Keratinocyte (primary cell): Measurements from ENCODE around the gene TMEM200B. TPM values are rescaled to one million over a fixed set of nuclear protein-coding genes. Genes with fewer than 3 reads are reported as not detected.

ENCODE experiments used
- DNase-seq: peaks from one replicate; pipeline ENCODE4 v3.0.0-alpha.2; 2011; ENCODE audit warnings: low read depth, missing footprints, low spot score
- FAIRE-seq: peaks from 2 replicates; lab custom pipeline; 2011; peaks lifted over from hg19 to GRCh38; lab: Jason Lieb, UNC
- H2AFZ ChIP-seq: 2 replicates; pipeline ENCODE4 v1.6.0; 2012; ENCODE audit warnings: low read length, control low read depth, inconsistent platforms; ENCODE audit not compliant: control insufficient read depth
- H3K27ac ChIP-seq: 2 replicates; pipeline ENCODE4 v1.5.1; 2011; ENCODE audit warnings: low read length; ENCODE audit not compliant: control insufficient read depth, insufficient read depth
- H3K27me3 ChIP-seq: 3 replicates; pipeline ENCODE4 v1.6.0; 2011; ENCODE audit warnings: low read length; ENCODE audit not compliant: control insufficient read depth, insufficient read depth; ENCODE audit errors: extremely low read depth
- H3K36me3 ChIP-seq, 2 experiments: 2 replicates in 1 of 2; 3 replicates in 1 of 2; pipeline ENCODE4 v1.5.1; 2011; ENCODE audit warnings: low read length in 2 of 2, mild to moderate bottlenecking in 1 of 2; ENCODE audit not compliant: control insufficient read depth in 2 of 2, insufficient read depth in 2 of 2; ENCODE audit errors: extremely low read depth in 1 of 2
- H3K4me1 ChIP-seq: 3 replicates; pipeline ENCODE4 v1.5.1; 2011; ENCODE audit warnings: low read length; ENCODE audit not compliant: control insufficient read depth, insufficient read depth; ENCODE audit errors: extremely low read depth
- H3K4me2 ChIP-seq: 3 replicates; pipeline ENCODE4 v1.6.0; 2011; ENCODE audit warnings: low read depth, low read length; ENCODE audit not compliant: control insufficient read depth, insufficient read depth; ENCODE audit errors: extremely low read depth
- H3K4me3 ChIP-seq, 3 experiments: fragments of 200-600 bp in 1 of 3; sonication (generic) in 1 of 3; 2 replicates in 2 of 3; 3 replicates in 1 of 3; pipeline ENCODE4 v1.5.1; 2011 to 2016; ENCODE audit warnings: low read length in 3 of 3, mild to moderate bottlenecking in 3 of 3, control low read depth in 2 of 3, inconsistent platforms in 1 of 3, low read depth in 1 of 3, mixed read lengths in 1 of 3, mixed run types in 1 of 3, moderate library complexity in 1 of 3; ENCODE audit not compliant: control insufficient read depth in 2 of 3, insufficient read depth in 2 of 3; ENCODE audit errors: extremely low read depth in 1 of 3
- H3K79me2 ChIP-seq: 2 replicates; pipeline ENCODE4 v1.6.0; 2012; ENCODE audit warnings: low read length; ENCODE audit not compliant: control insufficient read depth, insufficient read depth
- H3K9ac ChIP-seq: 3 replicates; pipeline ENCODE4 v1.6.0; 2011; ENCODE audit warnings: low read length; ENCODE audit not compliant: control insufficient read depth, insufficient read depth; ENCODE audit errors: extremely low read depth
- H3K9me1 ChIP-seq: 3 replicates; pipeline ENCODE4 v1.6.0; 2011; ENCODE audit warnings: low read length; ENCODE audit not compliant: control insufficient read depth, insufficient read depth; ENCODE audit errors: extremely low read depth
- H3K9me3 ChIP-seq: 2 replicates; pipeline ENCODE4 v1.5.1; 2012; ENCODE audit warnings: low read depth, low read length; ENCODE audit not compliant: control insufficient read depth
- H4K20me1 ChIP-seq: 3 replicates; pipeline ENCODE4 v1.6.0; 2011; ENCODE audit warnings: low read length; ENCODE audit not compliant: control insufficient read depth, insufficient read depth; ENCODE audit errors: extremely low read depth
- CTCF ChIP-seq, 3 experiments: IDR thresholded peaks in 1 of 3; conservative IDR thresholded peaks in 1 of 3; optimal IDR thresholded peaks in 1 of 3; 2 replicates in 2 of 3; 3 replicates in 1 of 3; pipeline versions ENCODE3 to v1.5.1; 2011; ENCODE audit warnings: low read length in 3 of 3, mild to moderate bottlenecking in 3 of 3, moderate library complexity in 2 of 3, control low read depth in 1 of 3, inconsistent platforms in 1 of 3; ENCODE audit not compliant: insufficient read depth in 2 of 3; ENCODE audit errors: extremely low read depth in 1 of 3
- EZH2 ChIP-seq: IDR thresholded peaks from one replicate; pipeline ENCODE4 v1.6.1; 2012; ENCODE audit warnings: inconsistent platforms, mild to moderate bottlenecking, low read length, moderate library complexity
- dilution Hi-C: fragments of 300-500 bp; cut with MboI; formaldehyde crosslinking; loops from one replicate; pipeline ENCODE4 v1.7.0; 2020; ENCODE audit warnings: low sequenced_read_pairs; ENCODE audit not compliant: extremely low pct_ligation_motif_present
- polyA plus RNA-seq, 5 experiments: library from polyadenylated mRNA; depleted of rRNA in 3 of 5; stranded (reverse) in 3 of 5; stranded (forward) in 1 of 5; unstranded in 1 of 5; fragments of >200 nt; gene quantifications; 1 replicate in 1 of 5; 2 replicates in 3 of 5; 3 replicates in 1 of 5; pipeline versions ENCODE4 v1.2.1 to v1.2.3, GENCODE V29; 2011 to 2012; ENCODE audit warnings: missing spikeins in 2 of 5, low read depth in 1 of 5, low replicate concordance in 1 of 5

TMEM200B gene
- polyA plus RNA-seq, 1 donor (not counting 4 experiments of a cell fraction or from before 2014, with no cell fraction given), result 0.59 TPM

DNA sequence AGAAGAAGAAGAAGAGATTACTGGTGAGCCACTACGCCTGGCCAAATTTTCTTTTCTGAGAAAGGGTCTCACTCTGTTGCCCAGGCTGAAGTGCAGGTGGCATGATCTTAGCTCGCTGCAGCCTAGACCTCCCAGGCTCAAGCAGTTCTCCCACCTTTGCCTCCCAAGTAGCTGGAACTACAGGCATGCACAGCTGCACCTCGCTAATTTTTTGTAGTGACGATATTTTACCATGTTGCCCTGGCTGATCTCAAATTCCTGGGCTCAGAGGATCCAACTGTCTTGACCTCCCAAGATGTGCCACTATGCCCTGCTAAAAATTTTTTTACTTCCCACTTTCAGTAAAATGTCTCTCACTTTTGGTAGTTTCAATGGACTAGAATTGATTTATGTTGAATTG is 24.4 kb downstream of the TMEM200B start:
- Histone ChIP-seq H3K9ac (no peak overlapping the region), H3K36me3 (peaks cover 0 to 4% of the 10 kb centered on the region in 2 experiments), H3K9me1 (no peaks in the 10 kb centered on the region), H3K27me3 (no peaks in the 10 kb centered on the region), H2AFZ (no peak overlapping the region), H3K4me1 (no peaks in the 10 kb centered on the region), H3K9me3 (no peaks in the 10 kb centered on the region), H3K4me2 (no peak overlapping the region), H3K79me2 (no peaks in the 10 kb centered on the region), H3K27ac (no peak overlapping the region), H4K20me1 (no peaks in the 10 kb centered on the region), H3K4me3 (no peak overlapping the region)
- dilution Hi-C loops, result no loop called here
- no peak for FAIRE-seq
- TF ChIP-seq CTCF (optimal IDR thresholded peaks at IDR 0.05 in 1 of 3, IDR thresholded peaks at IDR 0.05 in 1 of 3, conservative IDR thresholded peaks at IDR 0.05 in 1 of 3; ENCODE audit: extremely low read depth in 1 of 3, insufficient read depth in 2 of 3, low read length in 3 of 3) (no peak), EZH2 (no peak)
- DNase-seq, result no peak

DNA sequence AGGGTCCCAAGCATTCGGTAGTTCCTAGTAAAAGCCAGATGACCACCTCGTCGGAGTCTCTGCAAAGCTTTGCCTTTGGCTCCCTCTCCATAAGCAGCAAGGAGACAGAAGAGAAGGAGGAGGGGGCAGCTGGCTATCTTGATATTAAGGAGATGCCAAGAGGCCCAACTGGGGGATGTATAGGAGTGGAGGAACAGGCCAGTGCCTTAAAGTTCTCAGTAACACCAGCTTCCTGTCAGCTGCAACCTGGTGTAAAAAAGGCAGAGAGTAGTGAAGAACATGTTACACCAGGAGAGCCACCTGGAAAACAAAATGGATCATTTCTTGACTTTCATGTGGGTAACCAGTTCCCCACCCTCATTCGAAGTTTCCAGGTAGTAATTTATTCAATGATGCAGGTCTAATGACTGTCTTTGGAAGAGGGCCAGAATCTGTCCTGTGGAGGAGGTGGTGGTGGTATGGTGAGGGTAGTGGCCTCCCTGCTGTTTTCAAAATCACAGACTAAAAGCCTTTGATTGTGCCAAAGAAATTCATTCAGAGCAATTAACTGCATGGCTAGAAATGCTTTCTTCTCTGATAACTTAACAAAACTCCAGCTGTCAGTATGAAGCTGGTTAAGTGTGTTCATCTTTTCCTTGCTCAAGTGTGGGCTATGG is 27.3 kb downstream of the TMEM200B start:
- H3K27me3 ChIP-seq, result no peaks in the 10 kb centered on the region
- H2AFZ ChIP-seq, result no peak overlapping the region
- H3K36me3 ChIP-seq, result peaks cover 0 to 4% of the 10 kb centered on the region in 2 experiments
- no peak for FAIRE-seq
- H3K9ac ChIP-seq, result no peak overlapping the region
- H3K9me1 ChIP-seq, result no peaks in the 10 kb centered on the region
- dilution Hi-C loops, result no loop called here
- TF ChIP-seq EZH2, result no peak
- no peak for TF ChIP-seq CTCF (optimal IDR thresholded peaks at IDR 0.05 in 1 of 3, IDR thresholded peaks at IDR 0.05 in 1 of 3, conservative IDR thresholded peaks at IDR 0.05 in 1 of 3; ENCODE audit: extremely low read depth in 1 of 3, insufficient read depth in 2 of 3, low read length in 3 of 3)
- no peak overlapping the region for H3K4me3 ChIP-seq
- H3K27ac ChIP-seq, result no peak overlapping the region
- H3K4me2 ChIP-seq, result no peak overlapping the region
- H4K20me1 ChIP-seq, result no peaks in the 10 kb centered on the region
- no peaks in the 10 kb centered on the region for H3K9me3 ChIP-seq
- no peaks in the 10 kb centered on the region for H3K79me2 ChIP-seq
- H3K4me1 ChIP-seq, result no peaks in the 10 kb centered on the region
- DNase-seq, result no peak
